Myometrial cell (primary cell): ENCODE results near the gene LONP1. TPM values are rescaled to one million over a fixed set of nuclear protein-coding genes. Genes with fewer than 3 reads are reported as not detected.

ENCODE experiments used
- total RNA-seq: library from RNA; depleted of rRNA; stranded (reverse); fragments of >200 nt; gene quantifications from 2 replicates; pipeline ENCODE4 v1.2.3, GENCODE V29; 2015

Gene LONP1, protein sequence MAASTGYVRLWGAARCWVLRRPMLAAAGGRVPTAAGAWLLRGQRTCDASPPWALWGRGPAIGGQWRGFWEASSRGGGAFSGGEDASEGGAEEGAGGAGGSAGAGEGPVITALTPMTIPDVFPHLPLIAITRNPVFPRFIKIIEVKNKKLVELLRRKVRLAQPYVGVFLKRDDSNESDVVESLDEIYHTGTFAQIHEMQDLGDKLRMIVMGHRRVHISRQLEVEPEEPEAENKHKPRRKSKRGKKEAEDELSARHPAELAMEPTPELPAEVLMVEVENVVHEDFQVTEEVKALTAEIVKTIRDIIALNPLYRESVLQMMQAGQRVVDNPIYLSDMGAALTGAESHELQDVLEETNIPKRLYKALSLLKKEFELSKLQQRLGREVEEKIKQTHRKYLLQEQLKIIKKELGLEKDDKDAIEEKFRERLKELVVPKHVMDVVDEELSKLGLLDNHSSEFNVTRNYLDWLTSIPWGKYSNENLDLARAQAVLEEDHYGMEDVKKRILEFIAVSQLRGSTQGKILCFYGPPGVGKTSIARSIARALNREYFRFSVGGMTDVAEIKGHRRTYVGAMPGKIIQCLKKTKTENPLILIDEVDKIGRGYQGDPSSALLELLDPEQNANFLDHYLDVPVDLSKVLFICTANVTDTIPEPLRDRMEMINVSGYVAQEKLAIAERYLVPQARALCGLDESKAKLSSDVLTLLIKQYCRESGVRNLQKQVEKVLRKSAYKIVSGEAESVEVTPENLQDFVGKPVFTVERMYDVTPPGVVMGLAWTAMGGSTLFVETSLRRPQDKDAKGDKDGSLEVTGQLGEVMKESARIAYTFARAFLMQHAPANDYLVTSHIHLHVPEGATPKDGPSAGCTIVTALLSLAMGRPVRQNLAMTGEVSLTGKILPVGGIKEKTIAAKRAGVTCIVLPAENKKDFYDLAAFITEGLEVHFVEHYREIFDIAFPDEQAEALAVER
- 95.3 and 148 TPM in 2 replicates for total RNA-seq

GRCh38 chr19:5719961-5720790, at the start of gene LONP1, which contains the start of gene CATSPERD:
Gene LONP1 (minus strand): TSS chr19:5720146. CDS start chr19:5720132, 14 bp downstream.
Gene CATSPERD (plus strand): TSS chr19:5720637. CDS start chr19:5720738, 101 bp downstream.

DNA sequence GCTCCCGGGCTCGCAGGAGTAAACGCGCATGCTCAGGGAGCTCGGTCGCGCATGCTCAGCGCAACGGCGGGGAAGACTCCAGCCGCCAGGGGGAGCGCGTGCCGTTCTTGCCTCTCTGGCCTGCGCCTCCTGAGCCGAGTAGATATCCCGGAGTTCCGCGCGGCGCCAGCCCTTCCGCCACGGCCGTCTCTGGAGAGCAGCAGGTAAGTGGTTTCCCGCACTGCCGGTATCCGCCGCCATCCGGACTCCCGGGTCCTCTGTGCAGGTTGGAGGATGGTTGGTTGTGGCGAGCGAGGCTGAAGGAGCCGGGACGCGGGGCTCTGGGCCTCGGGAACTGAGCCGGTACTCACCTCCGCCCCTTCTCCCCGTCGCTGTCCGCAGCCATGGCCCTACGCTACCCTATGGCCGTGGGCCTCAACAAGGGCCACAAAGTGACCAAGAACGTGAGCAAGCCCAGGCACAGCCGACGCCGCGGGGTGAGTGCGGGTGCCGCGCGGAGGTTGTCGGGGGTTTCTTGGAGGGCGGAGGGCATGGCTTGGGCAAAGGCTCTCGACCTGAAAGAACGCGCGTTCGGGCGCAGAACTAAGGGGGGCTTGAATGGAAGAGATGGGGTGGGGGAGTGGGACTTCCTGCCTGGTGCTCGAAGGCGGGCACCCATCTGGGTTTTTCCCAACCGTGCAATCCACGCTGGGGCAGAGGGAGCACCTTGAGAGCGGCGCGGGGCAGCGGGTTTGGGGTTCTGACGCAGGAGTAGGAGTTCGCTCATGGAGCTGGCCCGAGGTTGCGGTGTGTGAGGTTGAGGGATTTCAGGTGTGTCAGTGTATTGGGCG, 29.6 kb downstream of the LONP1 start, which contains the start of gene RPL36:
TSS of gene RPL36 (plus strand) at position 171 of the 830 bp plus-strand sequence. CDS start at position 384, 213 bp downstream.

DNA sequence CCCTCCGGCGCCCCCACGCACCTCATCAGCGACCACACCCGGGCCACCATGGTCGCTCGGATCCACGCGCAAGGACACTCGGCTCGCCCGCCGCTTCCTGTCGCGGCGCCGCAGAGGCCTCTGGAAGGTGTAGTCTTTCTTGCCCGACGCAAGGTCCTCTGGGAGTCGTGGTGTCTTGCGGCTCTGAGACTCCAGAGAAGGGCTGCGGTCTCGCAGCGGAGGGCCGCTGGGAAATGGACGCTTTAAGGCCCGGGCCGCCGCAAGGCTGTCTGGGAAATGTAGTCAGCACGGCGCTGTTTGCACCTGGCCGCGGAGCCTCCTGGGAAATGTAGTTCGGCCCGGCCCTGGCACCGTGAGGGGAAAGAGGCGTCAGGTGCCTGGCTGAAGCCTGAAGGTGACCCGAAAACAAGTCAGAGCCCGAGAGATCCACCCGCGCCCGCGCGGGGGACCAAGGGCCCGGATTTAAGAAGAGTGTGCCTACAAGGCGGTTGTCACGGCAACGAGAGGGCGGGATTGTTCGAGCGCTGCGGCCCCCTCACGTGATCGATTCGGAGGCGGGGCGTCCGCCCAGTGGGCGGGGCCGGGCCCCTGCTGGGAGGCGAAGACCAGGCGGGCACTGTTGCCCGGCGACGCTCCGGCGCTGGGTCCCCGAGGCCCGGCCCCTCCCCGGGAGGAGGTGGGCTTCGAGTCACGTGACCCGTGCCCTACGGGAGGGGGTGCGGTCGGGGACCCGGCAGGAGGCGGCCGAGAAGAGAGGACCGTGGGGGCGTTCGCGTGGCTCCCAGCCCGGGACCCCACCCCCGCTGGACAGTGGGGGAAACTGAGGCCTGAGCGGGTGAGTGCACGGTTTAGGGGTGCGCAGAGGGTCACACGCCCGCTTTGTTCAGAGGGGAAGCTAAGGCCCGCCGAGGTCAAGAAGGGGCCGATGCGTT, 39.2 kb downstream of the LONP1 start, which contains the start of the genes HSD11B1L and MICOS13:
TSS of gene HSD11B1L (plus strand) at position 591 of the 932 bp plus-strand sequence. CDS start 3,806 bp downstream, outside the sequence.
TSS of gene MICOS13 (minus strand) at position 80 of the 932 bp plus-strand sequence. CDS start at position 50, 30 bp downstream.

Other genes starting within 250 kb of the LONP1 start
- gene TINCR, start 152.2 kb downstream of the LONP1 start, total RNA-seq, result 0.18 TPM in 1 of 2 replicates, not detected in the other
- 7.5 and 8.9 TPM in 2 replicates for gene SAFB2, start 97.4 kb downstream of the LONP1 start, total RNA-seq
- gene SAFB, start 97.1 kb downstream of the LONP1 start, total RNA-seq, result 21.8 and 29.1 TPM in 2 replicates
- gene MICOS13, start 39.6 kb downstream of the LONP1 start, total RNA-seq, result 48.7 and 82.5 TPM in 2 replicates
- gene HSD11B1L, start 39.1 kb downstream of the LONP1 start, total RNA-seq, result 8.9 TPM in 2 replicates
- 1,066 and 1,245 TPM in 2 replicates for gene RPL36, start 29.9 kb downstream of the LONP1 start, total RNA-seq
- not detected in 2 replicates for gene CATSPERD, start 491 bp upstream of the LONP1 start, total RNA-seq
- not detected in 2 replicates for gene PRR22, start 64.6 kb upstream of the LONP1 start, total RNA-seq
- gene DUS3L, start 71.0 kb upstream of the LONP1 start, total RNA-seq, result 23.1 and 31.7 TPM in 2 replicates
- gene NRTN, start 84.9 kb upstream of the LONP1 start, total RNA-seq, result 0.86 TPM in 1 of 2 replicates, not detected in the other
- gene FUT6, start 119.6 kb upstream of the LONP1 start, total RNA-seq, result not detected in 2 replicates
- gene FUT3, start 131.3 kb upstream of the LONP1 start, total RNA-seq, result not detected in 2 replicates
- not detected in 2 replicates for gene FUT5, start 150.4 kb upstream of the LONP1 start, total RNA-seq
- 330 and 348 TPM in 2 replicates for gene NDUFA11, start 183.6 kb upstream of the LONP1 start, total RNA-seq
- 1.4 and 2.9 TPM in 2 replicates for gene VMAC, start 184.7 kb upstream of the LONP1 start, total RNA-seq
- gene CAPS, start 194.1 kb upstream of the LONP1 start, total RNA-seq, result 0.58 and 0.71 TPM in 2 replicates